ENCODE measurements around the gene MAPKBP1.

MAPKBP1 gene

GRCh38 chr15:41746802-41747201 is 27.5 kb upstream of the MAPKBP1 start:
- no peak for DNase-seq (ENCODE audit: extremely low read depth, low read depth)
- no peak for TF ChIP-seq CTCF (IDR thresholded peaks at IDR 0.05; ENCODE audit: low read depth, low read length)

GRCh38 chr15:41756198-41756597 is 18.1 kb upstream of the MAPKBP1 start:
- no peak for TF ChIP-seq CTCF (IDR thresholded peaks at IDR 0.05; ENCODE audit: low read depth, low read length)
- no peak for DNase-seq (ENCODE audit: extremely low read depth, low read depth)

- peak; percentile 81 for TF ChIP-seq CTCF (IDR thresholded peaks at IDR 0.05; ENCODE audit: low read depth, low read length)
- no peak for DNase-seq (ENCODE audit: extremely low read depth, low read depth)
Measured at GRCh38 chr15:41772720-41773331, 1.5 kb upstream of the MAPKBP1 start.

- TF ChIP-seq CTCF (IDR thresholded peaks at IDR 0.05; ENCODE audit: low read depth, low read length): no peak
- no peak for DNase-seq (ENCODE audit: extremely low read depth, low read depth)
Measured at GRCh38 chr15:41773332-41773728, 954 bp upstream of the MAPKBP1 start.

GRCh38 chr15:41773729-41774061 is 589 bp upstream of the MAPKBP1 start:
- TF ChIP-seq CTCF (IDR thresholded peaks at IDR 0.05; ENCODE audit: low read depth, low read length): no peak
- no peak for DNase-seq (ENCODE audit: extremely low read depth, low read depth)

- DNase-seq (ENCODE audit: extremely low read depth, low read depth): no peak
- TF ChIP-seq CTCF (IDR thresholded peaks at IDR 0.05; ENCODE audit: low read depth, low read length): no peak
Measured at GRCh38 chr15:41774882-41775417, 666 bp downstream of the MAPKBP1 start.

GRCh38 chr15:41775651-41776050 is 1.4 kb downstream of the MAPKBP1 start:
- TF ChIP-seq CTCF (IDR thresholded peaks at IDR 0.05; ENCODE audit: low read depth, low read length): no peak
- DNase-seq (ENCODE audit: extremely low read depth, low read depth): no peak
